NCI-H748 (cell line): ENCODE results near the gene SDF2L1.
A peak's percentile ranks its signal among the peaks of the same experiment; 100 is the strongest.

Experiments
- DNase-seq: peaks from one replicate; lab custom pipeline; 2025; ENCODE audit not compliant: unreplicated experiment; lab: John Stamatoyannopoulos, UW

The SDF2L1 gene

DNA sequence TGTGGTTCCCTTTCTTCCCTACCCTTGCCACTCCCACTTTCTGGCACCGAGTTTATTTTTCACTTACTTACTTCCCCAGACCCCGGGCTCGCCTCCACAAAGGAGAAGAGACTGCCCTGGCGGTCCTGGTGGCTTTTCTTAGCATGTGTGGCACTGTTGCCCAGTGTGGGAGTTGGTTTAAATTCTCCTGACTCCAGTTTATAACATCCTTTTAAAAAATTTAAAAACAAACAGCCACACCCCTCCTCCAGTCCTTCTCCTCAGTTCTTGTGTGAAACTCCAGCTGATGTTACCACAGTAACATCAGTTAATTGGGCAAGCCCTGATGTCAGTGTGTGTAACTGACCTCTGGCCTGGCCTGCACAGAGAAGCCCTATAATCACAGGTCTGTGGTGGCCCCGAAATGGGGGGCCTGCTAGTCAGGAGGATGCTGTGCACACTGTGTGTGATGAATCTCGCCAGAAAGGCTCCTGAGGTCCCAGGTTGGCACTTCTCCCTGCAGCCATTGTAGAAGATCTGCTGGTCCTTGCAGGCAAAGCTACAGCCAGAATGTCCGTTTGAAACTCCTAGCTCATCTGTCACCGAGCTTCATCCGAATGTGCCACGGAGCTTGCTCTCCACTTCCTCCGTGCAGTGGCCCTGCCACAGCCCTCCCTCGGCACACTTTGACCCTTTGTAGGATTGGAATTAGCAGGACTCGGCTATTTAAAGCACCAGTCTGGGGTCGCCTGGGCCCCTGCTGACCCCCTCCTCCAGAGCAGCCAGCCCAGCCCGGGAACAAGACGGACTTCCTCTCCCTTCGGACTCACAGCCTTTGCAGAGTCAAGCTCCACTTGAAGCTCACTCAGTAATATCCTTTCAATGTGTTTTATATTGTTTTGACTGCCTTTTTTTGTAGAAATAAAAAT is 19.8 kb upstream of the SDF2L1 start:
- DNase-seq: no peak

DNA sequence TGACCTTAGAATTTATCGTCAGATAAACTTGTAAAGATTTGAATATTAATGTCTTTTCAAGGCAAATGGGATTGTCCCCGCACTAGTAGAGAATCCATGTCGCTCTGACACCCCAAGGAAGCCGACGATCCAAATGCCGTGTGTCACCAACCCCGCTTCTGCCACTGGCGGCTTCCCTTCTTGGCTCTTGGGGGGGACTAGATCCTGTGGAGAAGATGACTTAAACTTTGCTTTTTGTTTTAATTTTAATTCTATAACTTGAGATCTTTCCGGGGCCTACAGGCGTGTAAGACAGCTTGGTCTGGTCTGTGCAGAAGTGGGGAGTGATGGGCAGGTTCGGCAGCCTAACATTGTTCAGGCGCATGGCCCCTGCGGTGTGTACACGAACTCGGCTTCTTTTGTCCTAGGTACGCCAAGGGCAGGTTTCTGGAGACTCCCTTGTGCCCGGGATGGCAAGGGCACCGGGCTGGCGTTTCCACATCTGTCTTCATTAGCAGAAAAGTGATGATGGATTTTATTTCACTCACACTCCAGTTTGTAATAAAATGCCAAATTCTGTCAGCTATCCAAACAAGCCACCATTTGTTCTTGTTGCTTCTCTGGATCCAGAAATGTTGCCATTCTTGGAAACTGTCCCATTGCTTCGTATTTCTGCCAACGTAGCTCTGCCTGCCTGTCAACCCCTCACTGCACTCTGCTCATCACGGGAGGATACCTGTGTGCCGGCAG is 19.0 kb upstream of the SDF2L1 start:
- DNase-seq: no peak

DNA sequence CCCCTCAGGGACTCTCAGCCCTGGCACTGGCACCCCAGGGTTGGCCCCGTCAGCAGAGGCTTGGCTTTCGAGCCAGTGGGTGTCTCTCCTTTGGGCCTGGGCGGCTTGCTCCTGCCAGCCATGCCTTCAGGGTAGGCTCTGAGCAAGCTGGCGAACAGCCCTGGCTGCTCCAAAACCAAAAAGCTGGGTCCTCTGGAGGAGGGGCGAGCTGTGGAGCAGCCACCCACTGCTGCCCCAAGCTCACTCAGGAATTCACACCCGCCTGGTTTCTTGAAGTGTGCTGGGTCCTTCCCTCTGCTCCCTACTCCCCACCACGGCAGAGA is 18.5 kb upstream of the SDF2L1 start:
- DNase-seq: no peak

DNA sequence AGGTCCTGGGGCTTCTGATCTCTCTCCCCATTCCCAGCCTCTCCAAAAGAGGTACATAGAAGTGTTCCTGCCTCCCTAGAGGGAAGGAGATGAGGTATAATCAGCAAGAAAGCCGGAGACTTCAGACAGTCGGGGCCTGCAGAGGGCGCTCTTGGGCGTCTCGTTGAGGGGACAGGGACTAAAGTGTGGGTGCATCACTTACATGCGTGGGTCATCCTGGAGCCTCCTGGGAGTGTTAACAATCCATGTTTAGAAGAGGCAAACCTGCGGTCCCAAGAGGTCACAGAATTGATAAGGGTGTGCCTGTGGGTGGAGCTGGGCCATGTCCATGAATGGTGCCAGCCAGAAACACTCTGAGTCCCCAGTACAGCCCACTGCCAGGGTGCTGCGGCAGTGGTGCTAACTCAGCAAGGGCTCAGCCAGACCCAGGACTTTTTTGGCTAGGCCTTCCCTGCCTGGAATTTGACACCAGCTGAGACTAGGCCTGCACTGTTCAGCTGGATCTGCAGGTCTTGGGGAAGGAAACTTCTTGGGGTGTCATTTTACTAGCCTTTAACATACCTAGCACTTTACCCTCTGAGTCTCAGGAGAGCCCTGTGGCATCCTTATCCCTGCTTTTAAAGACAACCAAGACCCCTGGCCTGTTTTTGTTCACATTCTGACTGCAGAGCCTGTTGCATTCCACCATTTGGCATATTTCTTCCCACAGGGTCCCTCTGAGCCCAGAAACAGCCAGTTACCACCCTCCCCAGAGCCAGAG is 17.8 kb upstream of the SDF2L1 start:
- no peak for DNase-seq

DNA sequence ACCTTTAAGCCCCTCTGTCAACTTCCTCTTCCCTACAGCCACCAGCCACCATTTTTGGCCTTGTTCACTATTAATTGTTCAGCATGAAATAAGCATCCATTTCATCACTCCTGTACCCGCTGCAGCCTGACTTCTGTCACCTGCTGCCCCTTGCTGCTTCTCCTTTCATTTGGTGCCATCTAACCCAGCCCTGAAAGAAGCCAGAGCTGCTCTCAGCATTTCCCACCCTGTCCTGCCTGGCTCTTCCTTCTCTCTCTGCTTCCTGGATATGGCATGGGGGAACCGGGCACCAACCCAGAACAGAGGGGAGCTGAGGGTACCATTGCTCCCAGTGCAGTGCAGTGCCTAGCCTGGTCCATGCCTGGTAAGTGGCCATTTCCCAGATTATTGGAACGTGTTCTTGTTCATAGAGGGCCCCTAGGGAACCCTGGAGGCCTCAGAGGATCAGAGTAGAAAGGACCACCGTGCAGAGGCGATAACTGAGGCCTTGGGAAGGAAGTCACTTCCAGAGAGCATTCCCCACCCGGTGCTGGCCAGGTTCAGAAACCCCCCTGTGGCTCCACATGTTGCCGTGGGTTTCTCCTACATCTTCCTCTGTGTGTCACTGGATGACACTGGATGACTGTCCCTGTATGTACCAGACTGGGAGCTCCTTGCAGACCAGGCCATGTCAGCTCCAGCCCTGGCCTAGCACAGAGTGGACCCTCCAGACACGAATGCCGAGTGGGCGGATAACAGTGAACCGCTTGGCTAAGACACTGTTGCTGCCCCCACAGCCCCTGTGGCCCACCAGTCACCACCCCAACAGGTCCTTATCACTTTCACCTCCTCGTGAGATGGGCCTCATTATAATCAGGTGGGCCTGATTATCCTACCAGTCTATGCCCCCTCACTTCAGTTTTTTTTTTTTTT is 17.0 kb upstream of the SDF2L1 start:
- no peak for DNase-seq

DNA sequence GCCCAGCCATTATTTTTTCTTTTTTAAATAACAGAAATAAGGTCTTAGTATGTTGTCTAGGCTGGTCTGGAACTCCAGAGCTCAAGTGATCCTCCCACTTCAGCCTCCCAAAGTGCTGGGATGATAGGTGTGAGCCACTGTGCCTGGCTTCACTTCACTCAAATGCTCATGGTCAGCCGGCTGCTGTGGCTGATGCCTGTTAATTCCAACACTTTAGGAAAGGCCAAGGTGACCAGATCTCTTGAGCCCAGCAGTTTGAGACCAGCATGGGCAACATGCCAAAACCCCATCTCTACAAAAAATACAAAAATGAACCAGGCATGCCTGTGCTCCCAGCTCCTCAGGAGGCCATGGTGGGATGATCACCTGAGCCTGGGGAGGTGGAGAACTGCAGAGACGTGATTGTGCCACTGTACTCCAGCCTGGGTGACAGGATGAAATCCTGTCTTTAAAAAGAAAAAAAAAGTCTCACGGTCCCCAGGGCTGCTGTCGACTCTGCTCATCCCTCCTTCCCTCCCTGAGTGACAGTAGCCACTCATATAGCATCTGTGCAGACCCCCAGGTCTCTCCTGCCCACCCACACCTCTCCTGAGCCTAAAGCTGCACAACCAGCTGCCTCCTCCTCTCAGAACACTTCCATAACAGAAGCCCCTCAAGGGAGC is 15.9 kb upstream of the SDF2L1 start:
- no peak for DNase-seq

DNA sequence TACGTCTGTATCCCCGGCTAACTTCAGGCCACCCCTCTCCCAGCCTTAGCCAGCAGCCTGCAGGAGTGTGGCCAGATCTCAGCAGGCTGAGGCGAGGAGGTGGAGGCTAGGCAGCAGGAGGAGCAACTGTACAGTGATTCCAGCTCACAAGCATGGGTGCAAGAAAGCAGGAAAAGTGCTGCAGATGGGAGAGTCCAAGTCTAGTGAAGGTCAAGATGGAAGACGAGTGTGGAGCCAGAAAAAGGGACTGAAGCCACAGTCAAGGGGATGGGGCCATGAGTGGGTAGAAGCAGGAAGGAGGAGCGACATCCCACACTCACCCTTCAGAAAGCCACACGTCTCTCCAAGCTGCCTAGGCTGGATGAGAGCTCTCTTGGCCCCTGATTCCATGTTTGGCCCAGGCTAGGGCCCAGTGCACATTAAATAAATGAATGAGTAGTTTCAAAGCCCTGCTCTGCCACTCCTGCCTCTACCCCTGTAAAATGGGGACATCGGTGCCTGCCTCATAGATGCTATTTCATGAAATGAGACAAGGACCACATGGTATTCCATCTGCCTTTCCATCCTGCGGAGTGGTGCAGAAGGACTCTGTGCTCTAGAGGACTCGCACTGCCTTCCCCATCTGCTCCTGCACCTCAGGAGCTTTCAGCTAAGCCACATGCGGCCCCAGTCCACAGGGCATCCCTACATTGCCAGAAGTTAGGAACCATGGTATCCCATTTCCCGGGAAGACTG is 15.2 kb upstream of the SDF2L1 start:
- no peak for DNase-seq

DNA sequence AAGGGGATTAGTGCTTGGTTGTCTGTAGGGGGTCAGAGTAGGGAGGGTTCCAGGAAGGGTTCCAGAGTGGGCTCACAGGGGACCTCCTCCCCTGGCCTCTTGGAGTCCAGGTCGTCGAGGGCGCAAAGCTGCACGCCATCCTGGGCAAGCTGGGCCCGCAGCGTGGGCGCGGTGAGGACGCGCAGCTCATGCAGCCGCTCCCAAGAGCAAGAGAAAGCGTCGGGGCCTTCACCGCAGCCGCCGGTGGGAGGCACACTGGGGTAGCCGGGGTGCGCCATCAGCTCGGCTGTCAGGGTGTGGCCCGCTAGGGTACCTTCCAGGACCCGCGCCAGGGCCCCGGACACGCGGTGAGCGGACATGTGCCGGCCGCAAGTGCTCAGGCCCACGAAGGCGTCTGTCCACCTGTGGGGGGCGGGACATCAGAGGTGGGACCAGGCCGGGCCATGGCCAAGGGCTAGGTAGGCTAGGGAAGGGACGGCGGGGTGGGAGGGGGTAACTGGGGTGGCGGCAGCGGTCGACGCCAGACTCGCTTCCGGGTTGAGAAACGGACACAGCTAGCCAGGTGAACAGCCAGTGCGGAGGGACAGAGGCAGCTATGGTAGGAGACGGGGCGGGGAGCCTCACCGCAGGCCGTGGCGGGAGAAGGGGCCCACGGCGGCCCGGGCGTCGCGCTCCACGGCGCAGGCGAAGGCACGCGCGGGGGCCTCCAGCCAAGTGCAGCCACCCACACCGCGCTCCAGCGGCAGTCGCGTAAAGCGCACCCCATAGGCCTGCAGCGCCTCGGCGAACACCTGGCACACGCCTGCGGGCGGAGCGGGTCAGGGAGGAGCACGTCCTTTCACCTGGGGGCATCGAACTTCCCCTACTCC is 13.5 kb upstream of the SDF2L1 start:
- DNase-seq: no peak

DNA sequence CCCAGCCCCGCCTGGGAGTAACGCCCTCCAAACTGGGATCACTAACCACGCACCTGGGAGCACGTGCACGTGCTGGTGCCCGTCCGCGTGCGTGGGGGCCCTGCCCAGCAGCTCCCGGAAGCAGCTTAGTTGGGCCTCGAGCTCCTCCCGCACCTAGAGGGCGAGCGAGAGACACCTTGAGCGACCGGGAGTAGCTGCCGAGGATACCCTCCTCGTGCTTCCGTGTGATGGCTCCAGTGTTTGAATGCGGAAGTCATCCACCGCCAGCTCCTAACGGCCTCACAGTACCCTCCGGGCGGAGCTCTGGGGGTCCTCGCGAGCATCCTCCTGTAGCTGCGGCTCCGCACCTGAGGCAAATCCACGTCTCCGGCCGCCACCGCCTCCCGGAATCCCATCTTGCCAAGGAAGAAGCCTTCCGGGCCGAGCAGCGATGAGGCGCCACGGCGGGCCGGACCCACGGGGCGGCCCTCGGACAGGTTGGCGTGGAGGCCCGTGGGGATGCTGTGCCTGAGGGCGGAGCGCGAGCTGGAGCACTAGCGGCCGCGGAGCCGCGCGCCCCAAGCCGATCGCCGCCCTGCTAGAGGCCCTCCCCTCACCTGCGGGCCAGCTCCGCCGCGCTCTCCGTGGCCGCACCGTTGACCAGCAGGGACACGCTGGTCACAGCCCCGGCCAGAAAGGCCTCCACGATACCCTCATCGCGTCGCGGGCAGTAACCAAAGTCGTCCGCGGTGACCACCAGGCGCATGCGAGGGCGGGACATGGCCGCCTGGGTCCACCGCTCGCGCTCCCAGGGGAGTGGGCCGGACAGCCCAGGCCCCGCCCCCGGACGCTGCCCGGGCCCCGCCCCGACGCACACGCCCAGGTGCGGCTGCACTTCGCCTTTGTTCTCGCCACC is 12.6 kb upstream of the SDF2L1 start, which contains the start of gene YDJC:
Gene YDJC, minus strand, starts transcription at position 768 of the 895 bp plus-strand sequence. Its CDS starts 8 bp downstream, at position 760.
- DNase-seq: peak; percentile 88

DNA sequence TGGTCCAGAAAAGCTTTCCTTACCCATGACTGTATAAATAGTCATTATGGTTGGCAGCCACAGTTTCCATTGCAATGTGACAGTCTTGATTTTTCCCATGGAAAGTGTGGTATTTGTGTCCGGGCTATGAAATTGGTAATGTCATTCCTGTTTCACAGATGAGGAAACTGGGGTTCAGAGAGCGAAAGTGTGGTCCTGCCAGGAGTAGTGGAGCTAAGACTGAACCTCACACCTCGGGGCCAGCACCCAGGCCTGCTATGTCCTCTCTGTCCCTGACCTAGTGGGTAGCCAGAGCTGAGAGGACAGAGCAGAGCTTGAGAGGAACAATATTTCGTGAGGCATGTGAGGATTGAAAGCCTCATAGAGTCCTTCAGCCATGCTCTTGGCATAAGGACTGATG is 11.1 kb upstream of the SDF2L1 start:
- DNase-seq: no peak

DNA sequence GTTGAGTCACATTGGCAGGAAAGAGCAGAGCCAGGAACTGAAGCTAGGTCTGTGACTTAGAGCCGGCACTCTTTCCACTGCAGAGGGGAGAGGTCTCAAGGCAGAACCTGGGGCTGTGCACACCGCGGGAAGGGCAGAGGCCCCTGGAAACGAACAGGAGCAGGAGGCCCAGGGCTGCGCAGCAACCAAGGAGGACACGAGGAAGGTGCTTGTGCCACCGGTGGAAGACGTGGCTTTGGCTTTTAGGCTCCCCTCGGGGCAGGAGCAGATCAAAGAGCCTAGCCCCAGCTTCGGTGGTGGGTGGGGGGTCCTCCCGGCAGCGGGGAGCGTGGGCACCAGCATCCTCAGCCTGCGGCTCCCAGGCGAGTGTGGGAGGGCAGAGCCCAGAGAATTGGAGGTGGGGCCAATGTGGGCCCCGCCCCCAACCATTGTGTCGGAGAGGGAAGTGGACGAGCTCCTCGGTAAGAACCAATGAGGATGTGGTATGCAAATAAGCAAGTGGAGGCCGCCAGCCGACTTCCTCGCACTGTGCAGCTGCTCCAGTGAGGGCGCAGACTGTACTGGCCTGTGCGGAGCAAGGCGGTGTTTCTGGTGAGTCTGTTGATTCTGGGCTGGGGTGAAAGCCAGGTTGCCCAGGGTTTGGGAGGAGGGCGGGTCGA is 9.7 kb upstream of the SDF2L1 start, which contains the start of gene CCDC116:
Gene CCDC116, plus strand, starts transcription at position 524 of the 659 bp plus-strand sequence. CDS start 422 bp downstream, outside the sequence.
- DNase-seq: peak; percentile 81

DNA sequence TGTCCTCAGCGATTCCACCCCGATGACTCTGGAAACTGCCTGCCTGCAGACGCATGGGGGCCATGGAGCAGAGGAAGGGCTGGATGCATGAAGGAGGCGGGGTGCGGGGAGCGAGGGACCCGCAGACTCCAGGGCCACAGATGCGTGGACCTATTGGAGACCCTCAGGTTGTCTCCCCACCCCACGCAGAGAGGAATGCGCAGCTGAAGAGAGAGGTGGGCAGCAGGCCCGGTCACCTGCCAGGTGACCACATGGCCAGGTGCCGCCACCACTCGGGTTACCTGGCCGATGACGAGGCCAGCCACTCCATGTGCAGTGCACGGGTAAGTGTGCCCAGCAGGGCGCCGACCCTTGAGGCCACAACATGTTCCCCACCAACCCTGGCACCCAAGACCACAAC is 9.2 kb upstream of the SDF2L1 start:
- no peak for DNase-seq

DNA sequence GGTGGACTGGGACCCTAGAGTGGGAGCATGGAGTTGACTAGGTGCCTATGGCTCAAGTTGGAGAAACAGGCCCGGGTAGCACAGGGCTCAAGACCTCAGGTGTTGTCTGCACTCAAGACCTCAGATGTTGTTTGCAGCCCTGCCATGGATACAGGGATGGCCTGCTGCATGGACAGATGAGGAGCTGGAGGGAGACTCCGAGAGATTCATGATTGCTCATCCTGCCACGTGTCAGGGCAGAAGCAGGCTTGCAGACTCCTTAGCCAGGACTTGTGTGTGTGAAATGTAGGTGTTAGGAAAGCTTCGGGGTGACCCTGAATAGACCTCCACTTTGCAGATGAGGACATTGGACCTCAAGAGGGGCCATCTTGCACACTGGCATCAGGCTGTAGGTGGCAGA is 8.6 kb upstream of the SDF2L1 start:
- no peak for DNase-seq

DNA sequence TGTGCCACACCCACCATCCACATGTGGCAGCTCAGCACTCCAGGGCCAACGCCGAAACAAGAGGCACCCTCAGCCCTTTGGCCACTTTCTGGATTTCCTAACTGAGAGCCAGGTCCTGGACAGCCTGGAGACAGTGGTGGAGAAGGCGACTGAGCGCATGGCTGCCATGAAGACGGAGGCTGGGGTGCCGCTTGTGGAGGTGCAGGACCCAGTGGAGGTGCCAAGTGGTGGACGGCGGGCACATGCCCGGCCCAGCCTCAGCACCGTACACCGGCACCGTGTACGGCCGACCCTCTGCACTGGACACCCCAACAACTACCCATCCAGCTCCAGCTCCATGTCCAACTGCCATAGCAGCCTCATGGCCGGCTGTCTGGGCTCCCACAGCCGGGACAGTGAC is 8.0 kb upstream of the SDF2L1 start:
- DNase-seq: no peak

DNA sequence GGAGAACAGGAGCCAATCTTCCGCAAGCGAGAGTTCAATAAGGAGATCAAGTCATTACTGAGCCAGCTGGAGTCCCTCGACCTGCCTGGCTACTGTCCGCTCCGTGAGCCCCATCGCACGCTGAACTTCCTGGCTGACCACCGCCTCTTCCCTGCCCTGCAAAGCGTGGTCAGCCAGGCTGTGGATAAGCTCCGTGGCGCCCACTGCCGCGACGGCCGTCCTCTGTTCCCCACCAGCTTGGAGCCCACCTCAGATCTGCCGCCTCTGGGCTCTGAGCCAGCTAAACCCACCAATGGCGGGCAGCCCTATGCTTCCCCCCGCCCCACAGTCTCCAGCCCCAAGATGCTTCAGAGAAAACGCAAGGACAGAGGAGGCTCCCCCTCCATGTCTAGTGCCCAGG is 7.3 kb upstream of the SDF2L1 start:
- no peak for DNase-seq

DNA sequence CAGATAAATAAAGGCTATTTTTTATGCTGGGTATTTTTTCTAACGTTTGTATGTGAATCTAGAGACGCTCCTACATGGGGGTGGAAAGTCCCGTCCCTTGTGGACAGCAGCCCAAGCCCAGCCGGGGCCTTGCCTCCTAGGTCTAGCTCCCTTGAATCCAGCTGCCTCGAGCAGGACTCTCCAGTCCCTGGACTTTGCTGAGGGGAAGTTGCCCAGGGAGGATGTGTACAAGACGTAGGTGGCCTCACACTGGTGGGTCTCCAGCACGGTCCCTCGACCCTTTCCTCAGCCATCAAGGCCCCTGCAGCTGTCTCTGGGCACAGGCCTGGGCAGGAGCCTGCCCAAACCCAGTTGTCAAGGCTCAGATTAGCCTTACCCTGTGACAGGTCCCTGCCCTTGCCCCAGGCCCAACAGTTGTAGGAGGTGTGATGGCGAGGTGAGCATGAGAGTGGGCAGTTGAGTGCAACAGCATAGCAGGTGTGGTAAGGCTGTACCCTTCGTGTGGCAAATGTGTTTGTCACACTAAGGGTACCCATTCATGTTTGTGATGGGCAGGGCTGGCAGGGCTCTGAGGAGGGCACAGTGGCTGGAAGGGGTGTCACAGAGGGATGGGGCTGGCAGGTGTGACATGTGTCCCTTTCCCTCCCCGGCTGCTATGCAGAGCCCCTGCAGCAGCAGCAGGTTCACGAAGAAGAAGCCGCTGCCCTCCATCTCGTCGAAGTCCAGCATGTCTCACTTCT is 6.2 kb upstream of the SDF2L1 start:
- no peak for DNase-seq
